Muscle of leg (tissue), 11 donors: ENCODE measurements around the gene GAMT. TPM values are rescaled to one million over a fixed set of nuclear protein-coding genes. Genes with fewer than 3 reads are reported as not detected.

Experiments
- DNase-seq: peaks from one replicate; pipeline ENCODE4 v3.0.0; 2013
- H3K27ac ChIP-seq: one replicate; pipeline ENCODE4 v1.5.1; 2013; ENCODE audit warnings: mild to moderate bottlenecking, low read length, control low read depth
- H3K27me3 ChIP-seq: one replicate; pipeline ENCODE4 v1.6.1; 2013; ENCODE audit warnings: low read length; ENCODE audit not compliant: control insufficient read depth, insufficient read depth
- H3K36me3 ChIP-seq: one replicate; pipeline ENCODE4 v1.6.1; 2013; ENCODE audit warnings: low read length; ENCODE audit not compliant: control insufficient read depth, insufficient read depth
- H3K4me1 ChIP-seq: one replicate; pipeline ENCODE4 v1.6.1; 2013; ENCODE audit warnings: low read length; ENCODE audit not compliant: control insufficient read depth, insufficient read depth
- H3K4me3 ChIP-seq: one replicate; pipeline ENCODE4 v1.5.1; 2013; ENCODE audit warnings: low read length, control low read depth
- H3K9me3 ChIP-seq: replicated peaks from 2 replicates; pipeline ENCODE4 v1.6.1; 2013; ENCODE audit warnings: low read depth, low read length; ENCODE audit not compliant: control insufficient read depth
- WGBS: methylation state at CpG from one replicate; pipeline ENCODE4 v1.1.5; 2013; ENCODE audit warnings: missing lambda C conversion rate; ENCODE audit not compliant: insufficient coverage; 5-methylcytosine and 5-hydroxymethylcytosine counted together
- polyA plus RNA-seq, 8 donors: library from polyadenylated mRNA; unstranded; fragments of 120-200 nt; gene quantifications; one replicate each; pipeline versions ENCODE4 v1.2.1 to v1.2.3, GENCODE V29; 2013; ENCODE audit warnings: inconsistent platforms in 1 of 8, low replicate concordance in 1 of 8; ENCODE audit not compliant: insufficient read length in 8 of 8, insufficient read depth in 1 of 8
- total RNA-seq: library from RNA; stranded (reverse); fragments of 120-200 nt; gene quantifications from one replicate; pipeline ENCODE4 v1.2.4, GENCODE V29; 2013

GAMT gene
- total and polyA plus RNA-seq, 9 donors: 115 to 232 (median 199) TPM

DNA sequence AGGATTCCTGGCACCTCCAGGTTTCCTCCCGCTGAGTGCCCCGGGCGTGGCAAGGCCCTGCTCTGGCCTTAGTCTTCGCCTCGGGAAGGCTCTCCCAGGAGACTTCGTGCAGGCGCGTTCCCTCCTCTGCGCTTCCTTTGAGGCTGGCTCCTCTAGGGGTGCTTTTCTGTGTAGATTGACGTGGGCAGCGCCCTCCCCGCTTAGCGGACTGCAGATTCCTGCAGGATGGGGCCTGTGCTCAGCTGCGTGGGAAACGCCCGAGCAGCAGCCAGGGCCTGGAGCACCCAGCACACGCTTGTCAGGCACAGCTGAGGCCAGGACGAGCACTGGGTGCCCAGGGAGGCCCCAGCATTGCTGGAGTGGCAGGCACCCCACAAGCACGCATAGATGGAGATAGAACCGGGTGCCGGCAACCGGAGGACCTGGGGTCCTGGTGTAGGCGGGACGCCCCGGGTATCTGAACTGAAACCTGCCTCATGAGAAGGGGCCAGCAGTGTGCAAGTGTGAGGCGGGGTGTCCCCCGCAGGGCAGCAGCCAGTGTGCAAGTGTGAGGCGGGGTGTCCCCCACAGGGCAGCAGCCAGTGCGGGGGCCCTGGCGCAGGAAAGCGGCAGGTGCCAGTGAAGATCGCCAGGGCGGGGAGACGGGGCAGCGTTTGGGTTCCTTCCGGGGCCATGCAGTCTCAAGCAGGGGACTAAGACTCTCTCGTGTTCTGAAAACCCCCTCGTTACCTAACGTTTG, 14.2 kb downstream of the GAMT start:
- no peak for DNase-seq
- Histone ChIP-seq H3K27me3 (no peaks in the 10 kb centered on the region), H3K36me3 (peaks cover 51% of the 10 kb centered on the region), H3K4me3 (no peak overlapping the region), H3K27ac (no peak overlapping the region), H3K4me1 (peaks cover 12% of the 10 kb centered on the region), H3K9me3 (no peaks in the 10 kb centered on the region)
- 87% methylated on average over 39 of the region's 39 CpGs for WGBS

- Histone ChIP-seq H3K27me3 (no peaks in the 10 kb centered on the region), H3K27ac (no peak overlapping the region), H3K9me3 (no peaks in the 10 kb centered on the region), H3K36me3 (peaks cover 44% of the 10 kb centered on the region), H3K4me3 (no peak overlapping the region), H3K4me1 (peaks cover 23% of the 10 kb centered on the region)
- WGBS: 87% methylated on average over 3 of the region's 3 CpGs
- DNase-seq: no peak
Measured at GRCh38 chr19:1385816-1386215, 15.5 kb downstream of the GAMT start.

GRCh38 chr19:1384478-1385110, 16.7 kb downstream of the GAMT start:
- Histone ChIP-seq H3K36me3 (peaks cover 33% of the 10 kb centered on the region), H3K4me3 (peak overlapping the region; percentile 93), H3K9me3 (no peaks in the 10 kb centered on the region), H3K4me1 (peaks cover 27% of the 10 kb centered on the region), H3K27ac (peak overlapping the region; percentile 97), H3K27me3 (no peaks in the 10 kb centered on the region)
- no peak for DNase-seq
- 15% methylated on average over 11 of the region's 17 CpGs for WGBS

- Histone ChIP-seq H3K27me3 (no peaks in the 10 kb centered on the region), H3K36me3 (peaks cover 28% of the 10 kb centered on the region), H3K9me3 (no peaks in the 10 kb centered on the region), H3K4me3 (peak overlapping the region; percentile 93), H3K27ac (peak overlapping the region; percentile 97), H3K4me1 (peaks cover 27% of the 10 kb centered on the region)
- no peak for DNase-seq
- 2% methylated on average over 20 of the region's 23 CpGs for WGBS
Measured at GRCh38 chr19:1384085-1384462, 17.3 kb downstream of the GAMT start.

DNA sequence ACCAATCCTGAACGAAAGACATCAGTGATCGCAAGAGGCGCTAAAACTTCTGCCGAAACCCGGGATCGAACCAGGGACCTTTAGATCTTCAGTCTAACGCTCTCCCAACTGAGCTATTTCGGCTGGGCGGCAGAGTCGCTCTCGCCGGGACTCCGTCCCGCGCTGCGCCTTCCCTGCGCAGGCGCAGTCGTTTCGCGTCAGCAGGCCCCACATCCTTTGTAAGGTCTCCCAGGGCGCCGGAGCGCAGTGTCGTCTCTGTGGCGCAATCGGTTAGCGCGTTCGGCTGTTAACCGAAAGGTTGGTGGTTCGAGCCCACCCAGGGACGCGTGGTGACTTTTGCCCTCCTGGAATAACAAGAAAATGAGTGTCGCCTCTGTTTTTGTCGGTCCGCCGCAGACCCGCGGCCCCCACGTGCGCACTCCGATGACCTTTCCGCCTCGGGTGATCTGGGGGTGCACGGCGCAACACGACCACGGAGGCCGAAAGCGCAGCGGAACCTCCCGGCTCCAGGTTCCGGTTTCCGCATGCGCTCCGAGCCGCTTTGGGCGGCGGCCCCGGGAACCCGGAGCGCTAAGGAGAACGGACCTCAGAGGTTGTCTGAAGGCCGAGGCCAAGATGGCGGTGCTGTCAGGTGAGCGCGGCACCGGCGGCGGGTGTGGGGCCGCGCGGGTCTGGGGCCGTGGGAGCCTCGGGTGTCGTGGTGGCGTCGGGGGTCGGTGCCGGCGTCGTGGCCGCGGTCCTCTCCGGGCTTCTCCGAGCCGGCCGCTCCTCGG, 17.8 kb downstream of the GAMT start, which contains the start of gene NDUFS7:
Gene NDUFS7 (plus strand): TSS at position 596 of the 773 bp plus-strand sequence. CDS start 20 bp downstream, at position 616.
- peaks cover 23% of the 10 kb centered on the region for H3K36me3 ChIP-seq
- peak within 1 kb of the TSS; percentile 97 for H3K27ac ChIP-seq
- peaks cover 27% of the 10 kb centered on the region for H3K4me1 ChIP-seq
- under 1% methylated on average over 90 of the region's 90 CpGs for WGBS
- peak; percentile 97 for DNase-seq
- peak within 1 kb of the TSS; percentile 93 for H3K4me3 ChIP-seq
- no peaks in the 10 kb centered on the region for H3K9me3 ChIP-seq
- H3K27me3 ChIP-seq: no peaks in the 10 kb centered on the region

GRCh38 chr19:1383017-1383311, 18.4 kb downstream of the GAMT start:
- H3K27ac ChIP-seq: no peak overlapping the region
- H3K9me3 ChIP-seq: no peaks in the 10 kb centered on the region
- no peaks in the 10 kb centered on the region for H3K27me3 ChIP-seq
- no peak for DNase-seq
- 20% methylated on average over 9 of the region's 9 CpGs for WGBS
- peaks cover 22% of the 10 kb centered on the region for H3K36me3 ChIP-seq
- peaks cover 27% of the 10 kb centered on the region for H3K4me1 ChIP-seq
- no peak overlapping the region for H3K4me3 ChIP-seq

DNA sequence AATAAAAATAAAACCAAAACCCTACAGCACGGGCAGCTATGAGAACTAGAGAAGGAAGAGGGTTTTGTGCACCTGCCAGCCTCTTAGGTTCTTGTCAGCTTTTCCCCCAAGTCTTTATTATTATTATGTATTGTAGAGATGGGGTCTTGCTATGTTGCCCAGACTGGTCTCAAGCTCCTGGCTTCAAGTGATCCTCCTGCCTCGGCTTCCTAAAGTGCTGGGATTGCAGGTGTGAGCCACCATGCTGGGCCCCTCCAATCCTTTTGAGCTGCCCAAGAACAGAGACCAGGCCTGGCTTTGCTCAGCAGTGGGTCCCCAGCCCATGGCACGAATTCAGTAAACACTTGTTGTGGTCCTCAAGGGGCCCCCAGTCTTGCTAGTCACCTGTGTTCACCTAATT, 19.1 kb downstream of the GAMT start:
- Histone ChIP-seq H3K27me3 (no peaks in the 10 kb centered on the region), H3K4me3 (no peak overlapping the region), H3K4me1 (peaks cover 27% of the 10 kb centered on the region), H3K9me3 (no peaks in the 10 kb centered on the region), H3K27ac (no peak overlapping the region), H3K36me3 (peaks cover 23% of the 10 kb centered on the region)
- no peak for DNase-seq
- WGBS: 70% methylated on average over 1 of the region's 3 CpGs

GRCh38 chr19:1379961-1380489, 21.3 kb downstream of the GAMT start:
- H3K9me3 ChIP-seq: no peaks in the 10 kb centered on the region
- no peak overlapping the region for H3K4me3 ChIP-seq
- H3K36me3 ChIP-seq: peaks cover 22% of the 10 kb centered on the region
- 74% methylated on average over 7 of the region's 12 CpGs for WGBS
- no peak overlapping the region for H3K27ac ChIP-seq
- H3K27me3 ChIP-seq: no peaks in the 10 kb centered on the region
- no peak for DNase-seq
- H3K4me1 ChIP-seq: peaks cover 27% of the 10 kb centered on the region

GRCh38 chr19:1379126-1379905, 22.0 kb downstream of the GAMT start:
- WGBS: 75% methylated on average over 21 of the region's 27 CpGs
- H3K4me3 ChIP-seq: no peak overlapping the region
- peaks cover 25% of the 10 kb centered on the region for H3K36me3 ChIP-seq
- peaks cover 21% of the 10 kb centered on the region for H3K4me1 ChIP-seq
- no peak overlapping the region for H3K27ac ChIP-seq
- H3K9me3 ChIP-seq: no peaks in the 10 kb centered on the region
- no peaks in the 10 kb centered on the region for H3K27me3 ChIP-seq
- DNase-seq: no peak
